NCI-H1092 treated with DMSO at 0.1 percent for 48 hours (cell line): ENCODE measurements around the gene DGKG.
A peak's percentile ranks its signal among the peaks of the same experiment; 100 is the strongest.

Source experiments
- DNase-seq: peaks from one replicate; lab custom pipeline; 2025; lab: John Stamatoyannopoulos, UW

DGKG gene

GRCh38 chr3:186142393-186142932, 219.6 kb downstream of the DGKG start:
- DNase-seq, result no peak

GRCh38 chr3:186141790-186142189, 220.2 kb downstream of the DGKG start:
- DNase-seq, result no peak

GRCh38 chr3:186138272-186138981, 223.6 kb downstream of the DGKG start:
- DNase-seq, result no peak

- no peak for DNase-seq
Measured at GRCh38 chr3:186137051-186137685, 224.9 kb downstream of the DGKG start.

GRCh38 chr3:186133980-186134379, 228.1 kb downstream of the DGKG start:
- no peak for DNase-seq

- DNase-seq, result no peak
Measured at GRCh38 chr3:186132487-186132886, 229.5 kb downstream of the DGKG start.

- DNase-seq, result no peak
Measured at GRCh38 chr3:186129206-186129605, 232.8 kb downstream of the DGKG start.

- no peak for DNase-seq
Measured at GRCh38 chr3:186128158-186128557, 233.9 kb downstream of the DGKG start.

GRCh38 chr3:186127463-186127862, 234.6 kb downstream of the DGKG start:
- DNase-seq, result no peak

GRCh38 chr3:186125118-186125517, 236.9 kb downstream of the DGKG start:
- no peak for DNase-seq

- DNase-seq, result peak; percentile 18
Measured at GRCh38 chr3:186124592-186124991, 237.4 kb downstream of the DGKG start.

- DNase-seq, result no peak
Measured at GRCh38 chr3:186123012-186123411, 239.0 kb downstream of the DGKG start.

GRCh38 chr3:186121968-186122367, 240.1 kb downstream of the DGKG start:
- DNase-seq, result no peak

- no peak for DNase-seq
Measured at GRCh38 chr3:186121278-186121677, 240.8 kb downstream of the DGKG start.

- no peak for DNase-seq
Measured at GRCh38 chr3:186119499-186119898, 242.5 kb downstream of the DGKG start.

- DNase-seq, result no peak
Measured at GRCh38 chr3:186118692-186119091, 243.3 kb downstream of the DGKG start.

GRCh38 chr3:186117521-186118134, 244.4 kb downstream of the DGKG start:
- DNase-seq, result no peak

GRCh38 chr3:186115239-186115996, 246.6 kb downstream of the DGKG start:
- no peak for DNase-seq

- no peak for DNase-seq
Measured at GRCh38 chr3:186110975-186111974, 250.8 kb downstream of the DGKG start.

- no peak for DNase-seq
Measured at GRCh38 chr3:186109897-186110803, 251.9 kb downstream of the DGKG start.
